Neural cell (in vitro differentiated cells): ENCODE data around the gene VEGFD.
A peak's percentile ranks its signal among the peaks of the same experiment; 100 is the strongest.

Source experiments
- EP300 ChIP-seq: fragments of 450-650 bp; conservative IDR thresholded peaks from 2 replicates; pipeline ENCODE4 v1.6.1; 2014; ENCODE audit warnings: antibody characterized with exemption, mild to moderate bottlenecking, moderate library complexity; ENCODE audit not compliant: poor library complexity, severe bottlenecking
- EZH2 ChIP-seq: fragments of 200-600, 300-800 bp; shearing (Covaris generic), sonication (generic); IDR thresholded peaks from 2 replicates; pipeline ENCODE4 v1.6.1; 2014; ENCODE audit warnings: antibody characterized with exemption, low read length, borderline replicate concordance, mild to moderate bottlenecking; ENCODE audit not compliant: insufficient read depth, poor library complexity, severe bottlenecking
- POLR2AphosphoS5 ChIP-seq: IDR thresholded peaks from 2 replicates; pipeline ENCODE4 v1.6.1; 2012
- SMC3 ChIP-seq: fragments of 450-650 bp; conservative IDR thresholded peaks from 2 replicates; pipeline ENCODE4 v1.6.1; 2014; ENCODE audit warnings: antibody characterized with exemption, mild to moderate bottlenecking, moderate library complexity; ENCODE audit not compliant: poor library complexity
- TAF1 ChIP-seq: IDR thresholded peaks from 2 replicates; pipeline ENCODE4 v1.6.1; 2012; ENCODE audit warnings: low read depth
- TF ChIP-seq, protein P1 (sequence below): fragments of 450-650 bp; IDR thresholded peaks from 2 replicates; pipeline ENCODE4 v1.5.1; 2014; ENCODE audit warnings: antibody characterized with exemption, mild to moderate bottlenecking, moderate library complexity; ENCODE audit not compliant: poor library complexity, severe bottlenecking
- TF ChIP-seq, protein P2 (sequence below): IDR thresholded peaks from 2 replicates; pipeline ENCODE4 v1.6.1; 2012; ENCODE audit warnings: borderline replicate concordance

DNA sequence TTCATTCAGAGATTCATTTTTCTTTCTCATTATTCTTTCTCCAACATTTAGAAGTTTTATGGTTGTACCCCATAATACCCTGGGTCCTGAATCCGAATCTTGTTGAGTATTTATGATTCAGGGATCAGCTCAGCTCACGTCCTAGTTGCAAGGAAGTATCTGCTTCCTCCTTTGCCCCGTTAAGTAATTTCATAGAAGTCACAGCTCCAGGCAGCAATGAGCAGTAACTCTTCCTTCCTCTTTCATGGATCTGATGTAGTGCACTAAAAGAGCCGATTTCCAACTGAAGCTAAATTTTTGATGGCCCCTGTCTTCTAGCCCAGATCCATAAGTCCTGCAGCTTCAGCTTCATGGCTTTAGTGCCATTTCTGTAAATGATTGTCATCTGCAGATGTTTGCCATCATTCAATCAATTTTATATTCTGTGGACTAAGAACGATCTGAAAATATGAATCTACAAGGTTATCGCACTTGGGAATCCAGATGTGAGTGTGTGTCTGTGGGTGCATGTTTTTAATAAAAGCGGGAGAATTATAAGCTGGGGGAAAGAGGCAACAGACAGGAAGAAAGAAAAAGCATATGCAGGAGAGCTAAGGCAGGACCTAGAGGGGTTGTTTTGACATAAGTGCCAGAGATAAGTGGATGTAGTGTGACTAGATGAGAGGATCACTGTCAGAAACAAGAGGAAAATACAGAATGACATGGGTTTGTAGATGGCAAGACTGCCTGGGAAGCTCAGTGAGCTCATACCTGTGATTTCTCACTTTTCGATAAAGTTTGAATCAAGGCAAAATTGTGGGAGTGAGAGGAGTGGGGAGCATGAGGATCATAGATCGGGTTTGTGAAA, 17.5 kb downstream of the VEGFD start:
- TF ChIP-seq EP300 (peak; percentile 96), SMC3 (no peak), POLR2AphosphoS5 (peak; percentile 93), TAF1 (no peak), EZH2 (no peak)
- TF ChIP-seq, protein P1, sequence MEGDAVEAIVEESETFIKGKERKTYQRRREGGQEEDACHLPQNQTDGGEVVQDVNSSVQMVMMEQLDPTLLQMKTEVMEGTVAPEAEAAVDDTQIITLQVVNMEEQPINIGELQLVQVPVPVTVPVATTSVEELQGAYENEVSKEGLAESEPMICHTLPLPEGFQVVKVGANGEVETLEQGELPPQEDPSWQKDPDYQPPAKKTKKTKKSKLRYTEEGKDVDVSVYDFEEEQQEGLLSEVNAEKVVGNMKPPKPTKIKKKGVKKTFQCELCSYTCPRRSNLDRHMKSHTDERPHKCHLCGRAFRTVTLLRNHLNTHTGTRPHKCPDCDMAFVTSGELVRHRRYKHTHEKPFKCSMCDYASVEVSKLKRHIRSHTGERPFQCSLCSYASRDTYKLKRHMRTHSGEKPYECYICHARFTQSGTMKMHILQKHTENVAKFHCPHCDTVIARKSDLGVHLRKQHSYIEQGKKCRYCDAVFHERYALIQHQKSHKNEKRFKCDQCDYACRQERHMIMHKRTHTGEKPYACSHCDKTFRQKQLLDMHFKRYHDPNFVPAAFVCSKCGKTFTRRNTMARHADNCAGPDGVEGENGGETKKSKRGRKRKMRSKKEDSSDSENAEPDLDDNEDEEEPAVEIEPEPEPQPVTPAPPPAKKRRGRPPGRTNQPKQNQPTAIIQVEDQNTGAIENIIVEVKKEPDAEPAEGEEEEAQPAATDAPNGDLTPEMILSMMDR = no peak
- TF ChIP-seq, protein P2, sequence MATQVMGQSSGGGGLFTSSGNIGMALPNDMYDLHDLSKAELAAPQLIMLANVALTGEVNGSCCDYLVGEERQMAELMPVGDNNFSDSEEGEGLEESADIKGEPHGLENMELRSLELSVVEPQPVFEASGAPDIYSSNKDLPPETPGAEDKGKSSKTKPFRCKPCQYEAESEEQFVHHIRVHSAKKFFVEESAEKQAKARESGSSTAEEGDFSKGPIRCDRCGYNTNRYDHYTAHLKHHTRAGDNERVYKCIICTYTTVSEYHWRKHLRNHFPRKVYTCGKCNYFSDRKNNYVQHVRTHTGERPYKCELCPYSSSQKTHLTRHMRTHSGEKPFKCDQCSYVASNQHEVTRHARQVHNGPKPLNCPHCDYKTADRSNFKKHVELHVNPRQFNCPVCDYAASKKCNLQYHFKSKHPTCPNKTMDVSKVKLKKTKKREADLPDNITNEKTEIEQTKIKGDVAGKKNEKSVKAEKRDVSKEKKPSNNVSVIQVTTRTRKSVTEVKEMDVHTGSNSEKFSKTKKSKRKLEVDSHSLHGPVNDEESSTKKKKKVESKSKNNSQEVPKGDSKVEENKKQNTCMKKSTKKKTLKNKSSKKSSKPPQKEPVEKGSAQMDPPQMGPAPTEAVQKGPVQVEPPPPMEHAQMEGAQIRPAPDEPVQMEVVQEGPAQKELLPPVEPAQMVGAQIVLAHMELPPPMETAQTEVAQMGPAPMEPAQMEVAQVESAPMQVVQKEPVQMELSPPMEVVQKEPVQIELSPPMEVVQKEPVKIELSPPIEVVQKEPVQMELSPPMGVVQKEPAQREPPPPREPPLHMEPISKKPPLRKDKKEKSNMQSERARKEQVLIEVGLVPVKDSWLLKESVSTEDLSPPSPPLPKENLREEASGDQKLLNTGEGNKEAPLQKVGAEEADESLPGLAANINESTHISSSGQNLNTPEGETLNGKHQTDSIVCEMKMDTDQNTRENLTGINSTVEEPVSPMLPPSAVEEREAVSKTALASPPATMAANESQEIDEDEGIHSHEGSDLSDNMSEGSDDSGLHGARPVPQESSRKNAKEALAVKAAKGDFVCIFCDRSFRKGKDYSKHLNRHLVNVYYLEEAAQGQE = no peak
